HG02610 (cell line): ENCODE results near the gene SPOP.
"Not testable (repeated sequence)": the region's sequence is repeated elsewhere in the genome, so short reads cannot be mapped to it uniquely, and the experiment has no call there.

ENCODE experiments used
- ATAC-seq: cut with Tn5 transposase; IDR thresholded peaks from one replicate; pipeline ENCODE4 v1.9.1; 2021; ENCODE audit warnings: mild to moderate bottlenecking, moderate library complexity; ENCODE audit not compliant: unreplicated experiment

SPOP gene

DNA sequence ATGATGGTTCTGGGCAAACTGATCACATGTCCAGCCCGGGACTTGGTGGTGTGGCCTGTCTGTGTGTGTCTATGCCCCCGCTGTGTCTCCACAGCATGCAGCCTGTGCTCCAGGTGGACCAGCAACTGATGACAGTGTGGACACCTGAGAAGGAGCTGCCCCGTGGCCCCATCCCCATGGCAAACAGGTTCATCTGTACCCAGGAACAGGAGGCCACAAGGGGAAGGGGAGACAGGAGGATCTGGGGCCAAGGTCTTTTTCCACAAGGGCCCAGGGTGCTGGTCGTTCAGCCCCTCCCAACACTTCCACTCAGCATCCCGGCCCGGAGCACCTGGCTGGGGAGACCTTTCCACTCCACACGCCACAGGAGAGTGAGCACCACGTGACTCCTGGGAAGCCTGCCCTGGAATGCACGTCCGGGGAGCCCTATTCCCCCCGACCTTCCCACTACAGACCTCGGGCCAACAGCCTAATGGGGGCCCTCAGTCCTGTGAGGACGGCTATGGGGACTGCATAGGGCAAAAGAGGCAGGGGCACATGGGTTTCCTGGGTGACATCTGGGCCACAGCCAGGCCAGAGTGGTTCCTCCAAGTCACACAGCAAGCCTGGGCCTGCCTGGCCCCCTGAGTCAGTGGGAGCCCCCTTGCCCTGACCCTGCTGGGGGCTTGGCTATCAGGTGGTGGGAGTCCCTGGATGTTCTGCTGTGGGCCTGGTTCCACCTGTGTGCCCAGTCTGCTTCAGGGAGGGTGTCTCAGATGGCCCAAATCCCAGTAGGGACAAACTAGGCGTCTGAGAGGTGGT lies 123.0 kb downstream of the SPOP start:
- no peak for ATAC-seq

DNA sequence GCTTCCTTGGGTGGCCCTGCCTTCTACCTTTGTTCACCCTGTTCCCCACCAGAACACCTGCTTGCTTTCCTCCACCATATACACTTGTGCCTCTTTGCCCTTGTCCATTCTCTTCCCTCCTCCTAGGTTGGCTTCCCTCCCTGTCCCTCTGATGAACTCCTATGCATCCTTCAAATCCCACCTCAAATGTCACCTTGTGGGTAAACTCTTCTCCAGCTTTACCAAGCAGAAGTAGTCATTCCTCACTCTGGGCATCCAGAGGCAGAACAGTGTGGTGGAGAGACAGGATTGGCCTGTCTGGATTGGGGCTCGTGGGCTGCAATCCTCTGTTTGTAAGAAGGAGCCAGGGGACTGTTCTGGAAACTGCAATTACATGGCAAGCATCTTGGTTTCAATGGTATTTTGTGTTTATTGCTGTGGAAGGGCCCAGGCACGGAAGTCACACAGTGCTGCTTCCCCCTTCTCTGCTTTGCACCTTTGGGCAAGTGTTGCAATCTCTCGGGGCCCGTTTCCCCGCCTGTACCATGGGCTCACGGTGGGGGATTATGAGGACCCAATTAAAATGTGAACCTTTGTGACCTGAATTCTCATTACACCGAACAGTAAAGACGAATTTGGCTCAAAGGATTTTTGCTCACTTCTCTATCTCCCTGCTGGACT lies 124.1 kb downstream of the SPOP start:
- no peak for ATAC-seq

DNA sequence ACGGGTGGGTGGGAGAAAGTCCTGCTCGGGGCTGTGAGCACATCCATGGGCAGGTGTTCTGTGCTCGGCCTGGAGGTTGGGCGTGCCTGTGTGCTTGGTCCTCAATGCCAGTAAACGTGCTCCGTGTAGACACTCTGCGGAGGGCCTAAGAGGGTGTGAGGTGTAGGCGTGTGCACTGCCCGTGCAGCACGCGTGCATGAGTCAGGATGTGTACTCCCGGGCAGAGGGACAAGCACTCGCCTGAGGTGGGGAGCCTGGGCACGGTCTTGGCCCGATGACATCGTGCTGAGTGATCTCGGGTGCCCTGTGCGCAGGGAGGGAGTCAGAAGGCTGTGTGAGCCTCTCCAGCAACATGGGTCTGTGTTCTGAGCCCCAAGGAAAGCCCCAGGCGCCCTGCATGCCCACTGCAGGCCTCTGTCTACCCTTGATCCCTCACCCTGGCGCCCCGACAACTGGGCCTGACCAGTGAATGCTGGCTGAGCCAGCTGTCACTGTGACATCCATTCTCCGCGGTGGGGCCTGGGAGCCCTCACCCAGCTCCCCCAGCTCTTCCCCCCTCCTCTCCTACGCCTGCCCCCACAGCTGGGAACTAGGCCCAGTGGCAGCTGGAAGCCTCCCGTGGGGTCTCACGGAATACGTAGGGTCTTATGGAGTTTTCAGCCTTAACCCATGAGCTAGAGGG lies 125.7 kb downstream of the SPOP start:
- ATAC-seq, result no peak

DNA sequence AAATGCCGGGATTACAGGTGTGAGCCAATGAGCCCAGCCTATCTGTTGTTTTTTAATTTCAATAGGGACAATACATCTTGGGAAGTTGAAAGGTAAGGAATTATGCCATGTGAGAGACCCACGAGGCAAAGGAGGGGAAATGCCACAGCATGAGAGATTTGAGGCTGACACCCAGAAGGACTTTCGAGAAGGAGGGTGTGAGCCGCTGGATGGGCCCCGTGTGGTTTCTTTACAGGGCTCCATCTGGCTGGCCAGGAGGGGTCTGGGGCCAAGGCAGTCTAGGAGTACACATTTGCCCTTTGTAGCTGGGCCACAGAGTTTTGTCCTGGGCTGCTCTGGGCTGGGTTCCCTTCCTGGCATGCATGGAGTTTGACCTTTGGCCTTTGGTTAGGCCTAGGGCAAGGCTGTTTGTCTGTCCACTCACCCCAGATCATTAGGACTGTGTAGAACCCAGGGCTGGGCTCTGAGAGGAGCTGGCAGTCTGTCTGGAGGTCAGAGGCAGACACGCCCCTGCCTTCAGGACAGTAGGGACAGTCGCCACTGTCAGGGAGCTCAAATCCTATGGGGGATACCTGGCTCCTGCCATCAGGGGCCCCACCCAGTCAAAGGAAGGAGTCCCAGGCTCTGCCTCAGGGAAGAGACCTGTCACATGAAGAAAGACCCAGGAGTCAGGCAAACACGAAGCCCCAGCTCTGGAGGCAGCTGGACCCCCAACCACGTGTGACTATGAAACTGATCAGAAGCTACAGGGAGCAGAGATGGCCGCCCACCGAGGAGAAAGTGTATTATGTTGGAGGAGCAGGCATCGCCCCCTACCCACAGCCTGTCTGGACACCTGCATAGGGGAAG lies 126.5 kb downstream of the SPOP start:
- ATAC-seq, result no peak

DNA sequence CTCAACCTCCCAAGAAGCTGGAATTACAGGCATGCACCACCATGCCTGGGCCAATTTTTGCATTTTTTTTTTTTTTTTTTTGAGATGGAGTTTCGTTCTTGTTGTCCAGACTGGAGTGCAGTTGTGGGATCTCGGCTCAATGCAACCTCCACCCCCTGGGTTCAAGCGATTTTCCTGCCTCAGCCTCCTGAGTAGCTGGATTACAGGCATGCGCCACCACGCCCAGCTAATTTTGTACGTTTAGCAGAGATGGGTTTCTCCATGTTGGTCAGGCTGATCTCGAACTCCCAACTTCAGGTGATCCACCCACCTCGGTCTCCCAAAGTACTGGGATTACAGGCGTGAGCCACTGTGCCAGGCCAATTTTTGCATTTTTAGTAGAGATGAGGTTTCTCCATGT lies 127.1 kb downstream of the SPOP start:
- ATAC-seq, result not testable (repeated sequence)

DNA sequence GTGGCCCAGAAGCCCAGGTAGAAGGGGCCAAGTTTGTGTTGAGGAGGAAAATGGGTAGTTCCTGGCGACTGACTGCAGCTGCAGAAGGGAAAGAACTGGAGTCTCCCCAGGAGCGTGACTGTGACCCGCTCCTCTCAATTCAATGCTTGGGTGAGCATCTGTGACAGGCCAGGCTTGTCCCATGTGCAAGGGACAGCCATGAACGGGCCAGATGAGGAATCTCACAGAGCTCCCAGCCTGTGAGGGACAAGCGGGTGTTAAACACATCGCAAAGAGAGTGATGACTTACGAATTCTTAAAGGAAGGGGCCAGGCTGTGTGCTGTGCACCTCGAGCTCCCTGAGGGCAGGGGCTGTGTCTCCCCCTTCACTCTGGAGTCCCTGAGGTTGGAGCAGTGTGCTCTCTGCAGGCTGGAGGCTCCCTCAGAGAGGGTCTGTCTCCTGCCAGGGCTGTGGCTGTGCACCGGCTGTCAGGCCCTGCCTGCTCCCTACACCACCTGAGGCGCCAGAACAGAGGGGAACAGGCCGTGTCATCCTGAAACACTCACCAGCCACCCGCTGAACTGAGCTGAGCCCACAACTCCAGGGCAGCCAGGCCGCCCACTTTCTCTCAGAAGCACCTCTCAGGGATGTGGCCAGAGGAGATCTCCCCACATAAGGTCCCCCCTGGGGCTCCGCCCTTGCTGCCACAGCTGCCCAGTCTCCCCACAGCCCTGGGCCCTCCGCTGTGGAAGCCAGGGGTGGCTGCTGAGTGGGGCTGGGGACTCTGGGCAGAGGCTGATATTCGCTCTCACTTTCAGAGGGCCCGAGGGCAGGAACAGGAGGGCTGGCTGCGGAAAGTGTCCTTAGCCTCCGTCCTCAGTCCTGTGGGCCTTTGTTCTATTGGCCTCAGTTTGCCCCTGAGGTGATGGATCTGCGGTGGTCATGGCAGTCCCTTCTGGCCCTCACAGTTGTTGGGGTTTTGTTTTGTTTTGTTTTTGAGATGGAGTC lies 127.9 kb downstream of the SPOP start:
- ATAC-seq, result no peak

DNA sequence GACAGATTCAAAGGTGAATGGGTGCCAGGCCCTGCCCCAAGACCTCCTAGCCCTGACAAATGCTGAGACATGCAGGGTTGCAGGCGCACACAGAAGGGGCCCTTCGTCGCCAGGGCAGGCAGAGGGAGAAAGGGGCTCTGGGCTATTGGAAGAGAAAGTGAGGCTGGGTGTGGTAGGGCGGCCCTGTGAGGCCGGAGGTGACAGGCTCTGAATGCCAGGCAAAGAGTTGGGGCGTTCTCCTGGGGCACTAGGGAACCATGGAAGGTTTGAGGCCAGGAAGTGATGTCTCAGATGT lies 128.6 kb downstream of the SPOP start:
- no peak for ATAC-seq
